Gastrocnemius medialis (tissue), 4 donors: ENCODE results near the gene ALK.

Source experiments
- POLR2A ChIP-seq, 2 donors: fragments of 450-650 bp; IDR thresholded peaks; one replicate each; pipeline ENCODE4 v1.6.1; 2017; ENCODE audit warnings: antibody characterized with exemption in 2 of 2, mild to moderate bottlenecking in 2 of 2, moderate library complexity in 2 of 2
- TF ChIP-seq, protein P1 (sequence below), 5 experiments: fragments of 450-650 bp in 3 of 5; fragments of 200-600 bp in 2 of 5; sonication (generic) in 2 of 5; IDR thresholded peaks in 4 of 5; conservative IDR thresholded peaks in 1 of 5; 1 replicate in 4 of 5; 2 replicates in 1 of 5; pipeline ENCODE4 v1.5.1; 2016 to 2019; ENCODE audit warnings: antibody characterized with exemption in 5 of 5, mild to moderate bottlenecking in 3 of 5, moderate library complexity in 3 of 5

- TF ChIP-seq, protein P1, sequence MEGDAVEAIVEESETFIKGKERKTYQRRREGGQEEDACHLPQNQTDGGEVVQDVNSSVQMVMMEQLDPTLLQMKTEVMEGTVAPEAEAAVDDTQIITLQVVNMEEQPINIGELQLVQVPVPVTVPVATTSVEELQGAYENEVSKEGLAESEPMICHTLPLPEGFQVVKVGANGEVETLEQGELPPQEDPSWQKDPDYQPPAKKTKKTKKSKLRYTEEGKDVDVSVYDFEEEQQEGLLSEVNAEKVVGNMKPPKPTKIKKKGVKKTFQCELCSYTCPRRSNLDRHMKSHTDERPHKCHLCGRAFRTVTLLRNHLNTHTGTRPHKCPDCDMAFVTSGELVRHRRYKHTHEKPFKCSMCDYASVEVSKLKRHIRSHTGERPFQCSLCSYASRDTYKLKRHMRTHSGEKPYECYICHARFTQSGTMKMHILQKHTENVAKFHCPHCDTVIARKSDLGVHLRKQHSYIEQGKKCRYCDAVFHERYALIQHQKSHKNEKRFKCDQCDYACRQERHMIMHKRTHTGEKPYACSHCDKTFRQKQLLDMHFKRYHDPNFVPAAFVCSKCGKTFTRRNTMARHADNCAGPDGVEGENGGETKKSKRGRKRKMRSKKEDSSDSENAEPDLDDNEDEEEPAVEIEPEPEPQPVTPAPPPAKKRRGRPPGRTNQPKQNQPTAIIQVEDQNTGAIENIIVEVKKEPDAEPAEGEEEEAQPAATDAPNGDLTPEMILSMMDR (IDR thresholded peaks at IDR 0.05 in 4 of 5, conservative IDR thresholded peaks at IDR 0.05 in 1 of 5), result peak in 2 of 5 experiments; percentile 15 to 26
- no peak for TF ChIP-seq POLR2A (IDR thresholded peaks at IDR 0.05)
Observed at GRCh38 chr2:29238497-29238896, 682.9 kb downstream of the ALK start.
